Omental fat pad (tissue), 4 donors: ENCODE results near the gene JUN. TPM values are rescaled to one million over a fixed set of nuclear protein-coding genes. Genes with fewer than 3 reads are reported as not detected.
A peak's percentile ranks its signal among the peaks of the same experiment; 100 is the strongest.

ENCODE experiments used
- ATAC-seq: fragments of 150-250 bp; one replicate; pipeline ENCODE4 v1.9.1; 2016; ENCODE audit warnings: mild to moderate bottlenecking, moderate library complexity; ENCODE audit not compliant: low FRiP score
- DNase-seq: peaks from one replicate; pipeline ENCODE4 v3.0.0-alpha.2; 2019; ENCODE audit warnings: low spot score
- CTCF ChIP-seq, 3 donors: fragments of 450-650 bp; IDR thresholded peaks; one replicate each; pipeline ENCODE4 v1.5.1; 2016 to 2017; ENCODE audit warnings: antibody characterized with exemption in 3 of 3, mild to moderate bottlenecking in 3 of 3, moderate library complexity in 2 of 3
- total RNA-seq, 4 donors: library from RNA; depleted of rRNA; stranded (reverse); fragments of >200 nt; gene quantifications; one replicate each; pipeline ENCODE4 v1.1.0, GENCODE V29; 2016

JUN gene
- total RNA-seq, 4 donors from 2014 or later, result 367 to 477 (median 404) TPM

DNA sequence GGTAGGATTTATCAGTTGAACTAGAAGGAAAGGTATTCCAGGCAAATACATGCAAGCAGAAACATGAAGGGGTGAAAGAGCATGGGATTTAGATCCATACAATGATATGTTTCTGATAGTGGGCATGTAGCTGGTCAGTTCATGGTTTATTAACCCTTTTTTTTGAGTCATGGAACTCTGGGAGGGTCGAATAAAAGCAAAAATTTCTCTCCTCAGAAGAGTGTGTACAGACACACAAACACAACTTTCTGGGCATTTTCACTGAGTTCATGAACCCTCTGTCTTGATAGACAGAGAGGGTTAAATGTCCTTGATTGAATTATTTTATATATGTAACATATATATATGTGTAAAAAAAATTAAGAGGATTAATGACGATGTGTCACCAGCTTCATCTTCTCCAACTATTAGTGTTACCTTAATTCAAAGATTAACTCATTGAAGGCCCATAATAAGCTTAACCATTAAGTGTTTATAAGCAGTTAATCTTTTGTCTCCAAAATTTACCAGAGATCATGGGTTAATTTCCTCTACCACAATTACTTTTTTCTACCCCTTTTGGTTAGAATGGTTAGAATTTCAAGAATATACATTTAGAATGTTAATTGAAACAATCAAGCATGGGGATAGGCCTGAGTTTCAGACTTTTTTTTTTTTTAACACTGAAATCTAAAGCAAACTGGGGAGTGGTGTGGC is 4.6 kb downstream of the JUN start:
- no peak for TF ChIP-seq CTCF (IDR thresholded peaks at IDR 0.05)
- ATAC-seq, result no peak
- no peak for DNase-seq

GRCh38 chr1:58778385-58779000 is 5.4 kb downstream of the JUN start:
- no peak for DNase-seq
- TF ChIP-seq CTCF (IDR thresholded peaks at IDR 0.05), result no peak
- no peak for ATAC-seq

DNA sequence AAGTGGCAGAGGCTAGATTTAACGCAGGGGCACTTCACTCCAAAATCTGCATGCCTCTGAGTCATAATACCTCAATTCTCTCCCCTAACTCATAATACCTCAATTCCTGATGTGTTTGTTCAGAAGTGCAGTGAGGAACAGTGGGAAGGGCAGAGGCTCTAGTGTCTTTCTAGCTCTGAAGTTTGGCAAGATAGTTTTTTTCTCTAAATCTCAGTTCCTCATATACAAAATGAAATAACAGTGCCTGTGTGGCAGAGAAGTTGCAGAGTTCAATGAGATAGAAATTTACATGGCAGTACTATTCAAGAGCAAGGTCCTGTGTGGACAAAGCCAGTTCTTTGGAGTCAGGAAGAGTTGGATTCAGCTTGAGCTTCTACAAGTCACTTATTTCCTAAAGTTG is 9.8 kb downstream of the JUN start:
- DNase-seq (no peak), ATAC-seq (no peak)
- no peak for TF ChIP-seq CTCF (IDR thresholded peaks at IDR 0.05)

DNA sequence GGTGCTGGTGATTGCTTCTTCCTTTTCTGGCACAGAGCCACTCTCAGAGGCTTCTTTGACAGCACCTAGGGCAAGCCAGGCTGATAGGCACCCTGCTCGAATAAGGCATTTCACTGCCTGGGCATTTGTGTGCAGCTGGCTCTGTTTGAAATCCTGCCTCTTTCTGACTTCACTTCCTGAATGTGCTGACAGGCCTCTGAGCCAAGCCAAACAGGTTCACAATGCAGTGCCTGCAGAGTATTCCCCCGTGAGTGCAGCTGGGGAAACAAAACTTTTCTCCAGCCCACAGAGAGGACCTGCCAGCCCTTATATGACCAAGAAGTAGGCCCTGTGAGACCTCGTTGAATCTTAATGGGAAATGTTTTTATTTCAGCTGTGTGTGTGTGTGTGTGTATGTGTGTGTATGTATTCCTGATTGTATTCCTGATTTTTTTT is 10.4 kb downstream of the JUN start:
- no peak for DNase-seq
- no peak for TF ChIP-seq CTCF (IDR thresholded peaks at IDR 0.05)
- ATAC-seq, result no peak

- DNase-seq (no peak), ATAC-seq (peak; percentile 70)
- no peak for TF ChIP-seq CTCF (IDR thresholded peaks at IDR 0.05)
Observed at GRCh38 chr1:58769809-58770320, 14.0 kb downstream of the JUN start.

GRCh38 chr1:58768971-58769808 is 14.7 kb downstream of the JUN start:
- DNase-seq (peak; percentile 98), ATAC-seq (peak; percentile 49)

More at GRCh38 chr1:58768971-58769808, 14.7 kb downstream of the JUN start:
- TF ChIP-seq CTCF (IDR thresholded peaks at IDR 0.05), result peak in 1 of 3 donors; percentile 30
